Effector CD4-positive, alpha-beta T cell (primary cell): ENCODE data around the gene KCNJ15.

Experiments used
- DNase-seq: peaks from one replicate; pipeline ENCODE4 v3.0.0-alpha.2; 2020

Gene KCNJ15

DNA sequence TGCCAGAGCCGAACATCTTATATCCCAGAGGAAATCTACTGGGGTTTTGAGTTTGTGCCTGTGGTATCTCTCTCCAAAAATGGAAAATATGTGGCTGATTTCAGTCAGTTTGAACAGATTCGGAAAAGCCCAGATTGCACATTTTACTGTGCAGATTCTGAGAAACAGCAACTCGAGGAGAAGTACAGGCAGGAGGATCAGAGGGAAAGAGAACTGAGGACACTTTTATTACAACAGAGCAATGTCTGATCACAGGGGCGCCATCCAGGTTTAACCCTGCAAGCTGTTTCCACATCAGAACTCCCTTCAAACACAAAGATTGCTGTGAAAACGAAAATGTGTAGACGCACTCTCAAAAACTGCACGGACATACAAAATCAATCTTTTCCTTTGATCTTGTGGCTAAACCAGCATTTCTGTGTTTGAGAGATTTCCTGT, 43.4 kb downstream of the KCNJ15 start:
- no peak for DNase-seq

GRCh38 chr21:38301321-38302214, 44.8 kb downstream of the KCNJ15 start:
- DNase-seq: no peak

- no peak for DNase-seq
Observed at GRCh38 chr21:38303300-38303699, 46.5 kb downstream of the KCNJ15 start.

DNA sequence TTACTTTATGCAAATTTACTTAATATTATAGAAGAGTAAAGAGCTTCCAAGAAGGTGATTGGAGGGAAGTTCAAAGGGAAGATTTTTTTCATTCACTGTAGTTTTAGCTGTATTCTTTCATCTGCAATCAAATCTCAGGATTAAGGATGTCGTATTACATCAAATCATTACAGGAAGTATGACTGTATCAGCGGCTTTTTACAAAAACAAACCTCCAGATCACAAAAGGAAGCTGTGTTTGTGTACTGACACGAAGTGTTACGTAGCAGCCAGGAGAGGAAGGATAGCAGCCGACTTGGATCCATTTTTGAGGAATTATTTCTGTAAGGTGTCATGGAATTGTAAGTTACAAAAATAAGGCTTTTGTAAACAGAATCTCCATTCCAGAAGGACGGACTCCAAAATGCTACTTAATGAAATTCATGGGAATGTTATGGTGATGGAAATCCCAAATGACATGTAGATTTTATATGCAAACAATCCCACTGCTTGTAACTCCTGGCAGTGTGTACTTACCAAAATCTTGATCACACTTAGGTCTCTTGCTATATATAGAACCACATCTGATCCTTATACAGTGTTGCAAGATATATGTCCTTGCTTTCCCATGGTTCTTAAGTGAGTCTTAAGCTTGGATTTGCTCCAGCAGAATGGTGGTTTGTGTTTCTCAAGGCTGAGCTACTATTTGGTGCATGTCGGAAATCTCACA, 49.8 kb downstream of the KCNJ15 start:
- DNase-seq: no peak

GRCh38 chr21:38307771-38308531, 51.2 kb downstream of the KCNJ15 start:
- DNase-seq: no peak

DNA sequence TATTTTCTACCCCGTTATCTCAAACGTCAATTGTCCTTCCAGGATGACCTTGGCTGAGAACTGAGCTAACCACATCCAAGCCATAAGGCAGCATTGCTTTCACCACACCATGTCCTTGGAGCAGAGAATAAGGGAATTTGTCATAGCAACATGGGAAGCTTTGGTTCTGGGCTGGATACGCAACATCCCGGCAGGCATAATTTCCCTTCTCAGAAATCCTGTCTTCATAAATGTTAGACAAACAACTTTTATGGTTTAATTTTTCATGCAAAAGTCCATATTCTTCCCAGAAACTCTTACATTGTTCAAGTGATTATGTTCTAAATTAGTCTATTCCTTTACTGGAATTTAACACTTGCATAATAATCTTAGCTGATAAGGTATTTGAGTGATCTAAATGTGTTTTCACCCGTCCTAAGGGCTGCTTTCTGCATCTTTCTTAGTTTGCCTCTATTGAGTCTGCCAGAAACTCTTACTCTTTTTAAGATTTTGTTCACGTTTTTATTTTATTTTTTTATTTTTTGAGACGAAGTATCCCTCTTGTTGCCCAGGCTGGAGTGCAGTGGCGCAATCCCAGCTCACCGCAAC, 51.8 kb downstream of the KCNJ15 start:
- no peak for DNase-seq

DNA sequence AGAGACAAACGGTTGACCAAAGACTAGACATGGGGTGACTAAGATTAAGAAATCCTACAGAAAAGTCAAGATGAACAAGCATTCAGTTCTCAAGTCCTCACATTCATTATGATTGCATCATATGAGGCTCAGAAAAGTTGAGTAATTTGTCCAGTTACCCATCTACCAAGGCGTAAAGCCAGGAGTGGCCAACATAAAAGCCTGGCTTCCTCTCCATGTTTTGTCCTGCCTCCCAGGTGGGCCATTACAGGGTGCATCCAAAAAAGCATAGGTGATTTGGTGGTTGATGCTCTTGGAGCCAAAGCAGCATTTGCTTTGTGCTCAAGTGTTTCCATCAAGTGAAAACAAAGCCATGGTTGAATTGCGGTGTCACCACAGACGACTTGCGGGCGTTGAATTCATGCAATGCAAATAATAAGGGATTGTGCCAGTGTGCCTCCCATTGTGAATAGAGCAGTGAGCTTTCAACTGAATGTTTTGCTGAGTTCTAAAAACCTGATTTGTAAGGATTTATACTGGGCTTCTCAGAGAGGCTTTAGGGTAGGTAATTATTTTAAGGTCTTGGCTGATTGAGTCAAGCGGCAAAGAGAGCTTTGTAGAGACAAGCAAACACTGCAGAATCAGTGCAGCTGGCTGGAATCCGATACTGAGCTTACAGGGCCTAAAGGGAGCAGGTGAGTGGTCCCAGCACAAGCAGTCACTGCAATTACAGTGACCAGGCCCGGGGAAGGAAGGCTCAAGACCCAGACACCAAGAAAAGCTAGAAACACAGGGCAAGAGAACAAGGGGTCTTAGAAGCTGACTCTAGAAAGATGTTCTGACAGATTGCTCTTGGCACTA, 54.1 kb downstream of the KCNJ15 start:
- no peak for DNase-seq

GRCh38 chr21:38311765-38312164, 55.0 kb downstream of the KCNJ15 start:
- no peak for DNase-seq

GRCh38 chr21:38312822-38313221, 56.0 kb downstream of the KCNJ15 start:
- DNase-seq: no peak

DNA sequence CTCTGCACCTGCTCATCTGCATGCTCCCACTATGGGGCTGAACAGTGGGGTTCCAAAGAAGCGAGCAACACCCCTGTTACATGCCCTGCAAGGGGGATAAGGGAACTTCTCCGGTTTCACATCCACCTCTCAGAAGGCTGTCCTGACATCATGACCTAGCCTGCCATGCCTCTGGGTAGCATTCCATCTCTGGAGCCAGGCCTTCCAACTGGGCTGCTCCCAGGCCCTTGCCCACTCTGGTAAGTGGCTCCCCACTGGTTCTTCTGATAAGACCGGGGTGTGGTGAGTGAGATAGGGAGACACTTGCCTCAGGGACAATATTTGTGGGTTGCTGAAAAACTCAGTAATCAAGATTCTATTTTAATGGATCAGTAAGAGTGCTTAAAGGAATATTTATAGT, 57.8 kb downstream of the KCNJ15 start:
- DNase-seq: no peak

GRCh38 chr21:38315122-38315521, 58.3 kb downstream of the KCNJ15 start:
- no peak for DNase-seq

GRCh38 chr21:38319781-38320180, 63.0 kb downstream of the KCNJ15 start:
- DNase-seq: no peak

DNA sequence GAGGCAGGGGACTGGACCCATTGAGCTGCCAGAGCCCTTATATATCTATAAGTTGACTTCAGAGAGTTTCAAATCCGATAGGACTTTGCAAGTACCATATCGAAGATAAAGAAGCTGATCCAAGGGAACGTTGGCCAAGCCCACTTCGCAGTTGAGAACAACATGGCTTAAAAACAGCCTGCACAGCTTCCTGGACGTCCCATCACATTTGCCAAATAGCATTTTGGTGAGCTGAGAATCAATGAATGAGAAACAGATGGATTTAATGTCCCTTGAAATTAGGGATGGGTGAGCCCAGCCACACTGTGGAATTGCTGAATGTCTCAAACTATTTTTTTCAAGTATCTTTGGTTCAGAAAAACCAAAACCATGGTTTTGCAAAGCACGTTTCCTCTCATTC, 64.8 kb downstream of the KCNJ15 start:
- no peak for DNase-seq

DNA sequence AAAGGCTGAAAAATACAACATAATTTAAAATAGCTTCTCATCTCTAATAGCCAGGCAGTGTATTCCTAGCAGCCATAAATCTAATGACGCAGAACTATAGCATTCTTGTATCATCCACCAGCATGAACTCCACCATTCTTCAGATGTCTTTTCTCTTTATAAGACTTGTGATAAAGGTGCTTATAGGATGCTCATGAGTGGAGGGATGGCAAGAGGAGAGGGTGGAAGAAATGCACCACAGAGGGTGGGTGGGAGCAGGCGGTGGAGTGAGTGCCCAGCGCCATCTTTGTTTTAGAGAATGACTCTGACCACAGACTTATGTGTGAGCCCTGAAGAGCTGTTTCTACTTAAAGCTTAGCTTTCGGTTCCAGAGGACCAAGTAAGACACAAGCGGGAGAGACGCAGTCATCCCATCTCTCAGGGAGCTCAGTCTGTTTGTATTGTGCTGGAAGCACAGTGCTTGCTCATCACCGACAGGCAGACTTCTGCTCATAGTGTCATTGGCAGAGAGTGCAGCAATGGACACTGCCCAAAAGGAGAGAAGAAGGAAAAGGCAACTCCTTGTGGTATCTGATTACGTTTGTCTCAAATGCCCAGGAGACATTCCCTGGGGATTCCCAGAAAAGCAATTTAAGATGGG, 65.6 kb downstream of the KCNJ15 start:
- no peak for DNase-seq

- no peak for DNase-seq
Observed at GRCh38 chr21:38323721-38324531, 67.1 kb downstream of the KCNJ15 start.

DNA sequence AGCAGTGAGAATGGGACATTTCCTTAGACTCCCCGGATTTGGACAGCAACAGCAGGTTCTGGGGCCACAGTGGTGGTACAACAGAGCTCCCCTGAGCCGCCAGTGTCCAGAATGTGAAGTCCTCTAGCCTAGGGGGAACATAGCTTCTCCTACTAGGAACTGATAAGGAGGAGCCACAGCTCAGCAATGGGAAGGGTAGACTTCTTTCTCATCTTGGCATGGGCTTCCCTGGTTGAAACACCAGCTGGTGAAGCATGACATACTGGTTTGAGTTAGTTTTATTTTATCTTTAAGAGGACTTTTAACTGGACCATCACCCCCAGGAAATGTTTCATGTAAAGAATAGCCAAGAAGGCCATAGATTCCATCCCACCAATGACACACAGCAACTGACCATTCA, 68.4 kb downstream of the KCNJ15 start:
- DNase-seq: no peak

- DNase-seq: no peak
Observed at GRCh38 chr21:38325731-38326420, 69.1 kb downstream of the KCNJ15 start.

DNA sequence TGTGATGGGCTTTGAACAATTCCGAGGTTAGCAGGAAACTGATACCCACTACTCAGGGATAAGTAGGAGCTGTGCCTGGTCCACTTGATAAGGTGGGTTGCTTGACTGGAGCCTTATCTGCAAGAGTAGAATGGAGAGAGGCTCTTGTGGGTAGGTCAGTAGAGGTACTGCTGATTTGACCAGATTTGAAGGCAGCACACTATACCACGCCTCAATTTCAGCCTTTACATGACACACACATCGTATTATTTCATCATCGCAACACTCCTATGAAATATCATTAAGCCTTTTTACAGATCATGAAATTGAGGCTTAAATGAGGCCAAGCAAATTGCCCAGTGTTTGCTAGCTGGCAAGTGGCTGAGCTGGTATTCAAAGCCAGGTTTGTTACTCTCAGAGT, 69.6 kb downstream of the KCNJ15 start:
- DNase-seq: no peak

DNA sequence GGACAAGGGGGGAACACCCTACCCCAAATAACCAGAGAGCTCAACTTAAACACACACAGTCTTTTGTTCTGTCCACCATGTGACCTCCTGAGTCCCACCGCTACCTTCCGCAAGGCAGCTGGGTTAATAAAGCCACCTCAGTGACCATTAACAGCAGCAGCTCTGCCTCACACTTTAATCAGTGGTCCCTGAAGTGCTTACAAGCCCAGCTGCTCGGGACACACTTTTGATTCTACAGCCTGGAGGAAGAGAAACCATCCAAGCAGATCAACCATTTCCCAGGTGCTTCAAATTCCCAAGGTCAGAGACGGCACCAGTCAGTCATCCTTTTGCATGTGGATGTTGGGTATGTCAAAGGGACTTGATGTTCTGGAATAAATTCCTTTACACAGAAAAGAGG, 70.1 kb downstream of the KCNJ15 start:
- DNase-seq: no peak

- no peak for DNase-seq
Observed at GRCh38 chr21:38327984-38328383, 71.2 kb downstream of the KCNJ15 start.
